ENCODE data around the gene SERPINH1.

DNA sequence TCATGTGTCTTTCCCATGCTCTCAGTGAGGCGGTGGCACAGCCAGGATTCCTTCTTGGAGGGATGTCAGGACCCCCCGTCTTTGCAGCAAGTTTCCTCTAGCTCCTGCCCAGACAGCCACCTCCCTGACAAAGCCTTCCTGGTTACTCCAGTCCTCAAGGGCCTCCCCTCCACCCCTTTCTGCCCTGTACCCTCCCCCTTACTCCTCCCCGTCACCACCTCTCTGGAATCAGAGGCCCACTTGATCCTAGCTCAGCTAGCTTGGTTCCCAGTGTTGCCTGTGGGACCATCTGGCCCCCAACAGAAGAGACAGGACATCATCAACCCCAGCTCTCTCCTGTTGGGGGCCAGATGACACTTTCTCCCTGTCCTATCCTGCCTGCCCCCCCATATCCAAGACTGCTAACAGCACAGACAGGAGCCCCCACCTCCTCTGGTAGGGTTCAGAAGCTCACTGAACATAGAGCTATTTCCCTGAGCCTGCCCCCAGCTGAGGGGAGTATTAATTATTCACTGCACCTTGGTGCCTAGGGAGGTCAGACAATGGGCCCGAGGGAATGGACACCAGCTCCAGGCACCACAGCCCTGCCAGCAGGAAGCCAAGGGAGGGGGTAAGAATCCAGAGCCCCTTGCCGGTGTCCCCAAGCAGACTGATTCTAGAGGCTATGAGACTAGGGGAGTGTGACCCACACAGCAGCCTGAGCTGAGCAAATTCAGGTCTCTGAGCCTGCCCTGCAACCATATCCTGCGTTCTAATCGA, 39.6 kb upstream of the SERPINH1 start:
- no peak for TF ChIP-seq CTCF (IDR thresholded peaks at IDR 0.05; ENCODE audit: insufficient read depth, low read length)
- TF ChIP-seq POLR2AphosphoS5 (IDR thresholded peaks at IDR 0.05; ENCODE audit: low read depth): no peak
- TF ChIP-seq, protein P1, sequence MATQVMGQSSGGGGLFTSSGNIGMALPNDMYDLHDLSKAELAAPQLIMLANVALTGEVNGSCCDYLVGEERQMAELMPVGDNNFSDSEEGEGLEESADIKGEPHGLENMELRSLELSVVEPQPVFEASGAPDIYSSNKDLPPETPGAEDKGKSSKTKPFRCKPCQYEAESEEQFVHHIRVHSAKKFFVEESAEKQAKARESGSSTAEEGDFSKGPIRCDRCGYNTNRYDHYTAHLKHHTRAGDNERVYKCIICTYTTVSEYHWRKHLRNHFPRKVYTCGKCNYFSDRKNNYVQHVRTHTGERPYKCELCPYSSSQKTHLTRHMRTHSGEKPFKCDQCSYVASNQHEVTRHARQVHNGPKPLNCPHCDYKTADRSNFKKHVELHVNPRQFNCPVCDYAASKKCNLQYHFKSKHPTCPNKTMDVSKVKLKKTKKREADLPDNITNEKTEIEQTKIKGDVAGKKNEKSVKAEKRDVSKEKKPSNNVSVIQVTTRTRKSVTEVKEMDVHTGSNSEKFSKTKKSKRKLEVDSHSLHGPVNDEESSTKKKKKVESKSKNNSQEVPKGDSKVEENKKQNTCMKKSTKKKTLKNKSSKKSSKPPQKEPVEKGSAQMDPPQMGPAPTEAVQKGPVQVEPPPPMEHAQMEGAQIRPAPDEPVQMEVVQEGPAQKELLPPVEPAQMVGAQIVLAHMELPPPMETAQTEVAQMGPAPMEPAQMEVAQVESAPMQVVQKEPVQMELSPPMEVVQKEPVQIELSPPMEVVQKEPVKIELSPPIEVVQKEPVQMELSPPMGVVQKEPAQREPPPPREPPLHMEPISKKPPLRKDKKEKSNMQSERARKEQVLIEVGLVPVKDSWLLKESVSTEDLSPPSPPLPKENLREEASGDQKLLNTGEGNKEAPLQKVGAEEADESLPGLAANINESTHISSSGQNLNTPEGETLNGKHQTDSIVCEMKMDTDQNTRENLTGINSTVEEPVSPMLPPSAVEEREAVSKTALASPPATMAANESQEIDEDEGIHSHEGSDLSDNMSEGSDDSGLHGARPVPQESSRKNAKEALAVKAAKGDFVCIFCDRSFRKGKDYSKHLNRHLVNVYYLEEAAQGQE (IDR thresholded peaks at IDR 0.05; ENCODE audit: insufficient replicate concordance, low read depth): no peak
- TF ChIP-seq GABPA (IDR thresholded peaks at IDR 0.05; ENCODE audit: low read depth): no peak
- TF ChIP-seq SPI1 (IDR thresholded peaks at IDR 0.05; ENCODE audit: borderline replicate concordance, low read depth): no peak

Measured in HL-60 (cell line).